Astrocyte of the cerebellum (primary cell): ENCODE data around the gene FLRT2.
A peak's percentile ranks its signal among the peaks of the same experiment; 100 is the strongest.

ENCODE experiments used
- DNase-seq: peaks from one replicate; pipeline ENCODE4 v3.0.0-alpha.2; 2011; ENCODE audit warnings: low read depth
- H3K4me3 ChIP-seq: 2 replicates; pipeline ENCODE4 v1.5.1; 2011; ENCODE audit warnings: mild to moderate bottlenecking, low read depth, low read length, moderate library complexity
- CTCF ChIP-seq: IDR thresholded peaks from 2 replicates; pipeline ENCODE4 v1.5.1; 2012; ENCODE audit warnings: low read length, low read depth, moderate library complexity, mild to moderate bottlenecking; ENCODE audit errors: missing control alignments
- in situ Hi-C: cut with HindIII; loops from 2 replicates; pipeline ENCODE4 v1.10.0; 2017; ENCODE audit warnings: low sequenced_read_pairs

FLRT2 gene

GRCh38 chr14:85604714-85605113 lies 74.8 kb downstream of the FLRT2 start:
- DNase-seq, result no peak
- no peak overlapping the region for H3K4me3 ChIP-seq
- no peak for TF ChIP-seq CTCF
- in situ Hi-C loops, result no loop called here

GRCh38 chr14:85607651-85608081 lies 77.7 kb downstream of the FLRT2 start:
- no peak overlapping the region for H3K4me3 ChIP-seq
- in situ Hi-C loops, result no loop called here
- peak; percentile 84 for DNase-seq
- TF ChIP-seq CTCF, result no peak

- no peak for TF ChIP-seq CTCF
- H3K4me3 ChIP-seq, result no peak overlapping the region
- no peak for DNase-seq
- in situ Hi-C loops, result no loop called here
These were observed 83.6 kb downstream of the FLRT2 start for GRCh38 chr14:85613496-85613895.

DNA sequence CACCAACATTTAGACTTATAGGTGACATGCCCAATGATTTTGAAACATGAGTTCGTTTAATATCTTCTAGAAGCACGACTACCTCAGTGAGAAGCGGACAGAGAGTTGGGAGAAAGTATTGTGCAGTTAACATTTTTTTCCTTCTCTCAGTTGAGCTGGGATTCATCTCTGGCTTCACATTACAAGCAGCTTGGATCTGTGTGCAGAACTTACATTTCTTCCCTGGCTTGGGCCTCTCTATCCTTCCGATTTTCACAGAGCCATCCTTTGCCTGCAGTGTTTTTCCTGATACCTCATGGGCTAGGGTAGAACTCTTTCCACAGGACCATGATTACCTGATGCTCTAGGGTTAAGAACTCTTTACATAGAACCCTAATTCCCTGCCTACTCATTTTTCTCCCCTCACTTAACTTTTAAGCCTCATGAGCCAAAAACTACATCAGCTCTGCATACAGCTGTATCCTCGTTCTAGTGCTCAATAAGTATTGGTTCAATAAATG lies 86.5 kb downstream of the FLRT2 start:
- DNase-seq, result no peak
- no peak for TF ChIP-seq CTCF
- in situ Hi-C loops, result no loop called here
- H3K4me3 ChIP-seq, result no peak overlapping the region

DNA sequence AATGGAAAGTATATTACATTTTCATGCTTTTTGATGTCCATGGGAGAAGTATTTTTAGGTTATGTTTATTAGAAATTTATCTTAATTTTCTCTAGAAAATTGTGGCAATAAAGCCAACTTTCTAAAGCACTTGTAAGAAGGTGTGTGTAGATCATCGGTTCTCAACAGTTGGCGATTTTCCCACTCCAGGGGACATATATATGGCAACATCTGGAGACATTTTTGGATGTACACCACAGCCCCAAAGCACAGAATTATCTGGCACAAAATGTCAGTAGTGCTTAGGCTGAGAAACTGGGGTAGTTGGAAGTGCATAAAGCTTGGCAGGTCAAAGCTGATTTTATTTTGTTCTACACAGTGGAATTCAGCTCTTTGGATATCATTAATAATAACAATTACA lies 86.9 kb downstream of the FLRT2 start:
- in situ Hi-C loops, result no loop called here
- DNase-seq, result no peak
- no peak for TF ChIP-seq CTCF
- H3K4me3 ChIP-seq, result no peak overlapping the region

DNA sequence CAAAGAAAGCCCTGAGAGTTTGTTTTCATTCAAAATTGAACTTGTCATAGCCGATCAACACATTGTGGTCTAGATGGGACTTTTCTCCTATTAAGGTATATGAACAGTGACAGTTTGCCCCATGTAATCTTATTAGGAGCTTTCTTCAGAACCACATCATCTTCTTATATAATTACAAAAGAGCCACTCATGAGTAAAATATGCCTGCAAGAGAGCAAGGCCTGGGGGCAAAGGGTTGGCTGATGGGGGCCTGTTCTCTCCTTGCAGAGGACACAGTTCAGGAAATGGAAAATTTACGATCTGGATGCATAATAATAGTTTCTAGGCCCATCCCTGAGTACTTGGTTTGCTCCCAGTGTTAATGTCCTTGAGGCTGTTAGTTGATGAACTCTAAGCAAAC lies 87.8 kb downstream of the FLRT2 start:
- DNase-seq, result no peak
- H3K4me3 ChIP-seq, result no peak overlapping the region
- in situ Hi-C loops, result no loop called here
- TF ChIP-seq CTCF, result no peak

- no peak overlapping the region for H3K4me3 ChIP-seq
- no peak for TF ChIP-seq CTCF
- in situ Hi-C loops, result no loop called here
- DNase-seq, result no peak
These were observed 88.4 kb downstream of the FLRT2 start for GRCh38 chr14:85618390-85618789.
